Left kidney (tissue), 2 donors: Measurements from ENCODE around the gene GANAB. TPM values are rescaled to one million over a fixed set of nuclear protein-coding genes. Genes with fewer than 3 reads are reported as not detected.
A peak's percentile ranks its signal among the peaks of the same experiment; 100 is the strongest.
"Not testable (repeated sequence)": the region's sequence is repeated elsewhere in the genome, so short reads cannot be mapped to it uniquely, and the experiment has no call there.

Source experiments
- DNase-seq: peaks from one replicate; pipeline ENCODE4 v3.0.0-alpha.2; 2013
- polyA plus RNA-seq: library from polyadenylated mRNA; unstranded; fragments of 120-200 nt; gene quantifications from one replicate; pipeline ENCODE4 v1.2.1, GENCODE V29; 2013; ENCODE audit not compliant: insufficient read length

GANAB gene
- polyA plus RNA-seq, 1 donor = 395 TPM

DNA sequence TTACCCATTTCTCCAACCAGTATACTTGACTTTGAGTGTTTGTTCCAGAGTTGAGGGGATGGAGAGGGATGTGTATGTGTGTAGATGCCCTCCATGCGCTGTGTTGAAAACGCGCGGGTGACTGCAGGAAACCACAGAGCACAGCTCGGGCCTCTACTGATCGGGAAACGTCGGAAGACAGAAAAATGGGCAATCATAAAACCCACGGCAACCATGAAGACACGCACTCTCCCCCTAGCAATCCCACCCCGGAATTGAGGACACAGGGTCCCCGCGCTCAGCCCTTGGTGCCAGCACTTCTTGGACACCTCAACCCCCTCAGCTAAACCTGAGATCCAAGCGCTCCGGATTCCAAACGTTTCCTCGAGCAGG, 24.8 kb upstream of the GANAB start:
- DNase-seq = no peak

DNA sequence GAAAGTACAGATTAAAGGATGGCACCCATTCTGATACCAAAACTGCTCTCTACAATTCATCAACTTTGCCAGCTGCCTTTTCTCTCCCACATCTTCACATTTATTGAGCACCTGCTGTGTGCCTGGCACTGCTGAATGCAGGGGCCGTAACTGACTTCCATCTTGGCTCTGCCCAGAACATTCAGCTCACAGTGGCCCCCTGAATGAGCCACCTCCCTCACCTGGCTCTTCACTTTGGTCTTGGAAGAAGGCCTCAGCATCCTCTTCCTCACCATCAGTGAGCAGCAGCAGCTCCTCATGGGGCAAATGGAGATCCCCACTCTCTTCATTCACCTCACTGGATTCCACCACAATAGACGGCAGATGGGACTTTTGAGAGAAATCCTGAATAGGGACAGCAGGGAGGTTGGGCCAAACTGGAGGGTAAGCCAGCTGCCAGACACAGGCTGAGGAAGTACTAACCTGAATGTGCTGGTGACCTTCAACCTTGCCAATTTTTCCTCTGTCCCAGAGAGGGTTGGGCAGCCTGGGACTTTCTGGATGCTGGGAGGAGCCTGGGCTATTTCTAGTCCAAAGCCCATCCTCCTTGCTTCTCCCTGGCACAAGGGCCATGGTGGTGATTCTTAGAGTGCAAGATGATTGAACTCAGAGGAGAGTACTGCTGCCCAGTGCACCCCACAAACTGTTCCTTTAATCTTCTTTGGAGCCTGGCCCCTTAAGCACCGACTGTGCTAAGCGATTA, 23.2 kb upstream of the GANAB start:
- no peak for DNase-seq

- no peak for DNase-seq
Measured at GRCh38 chr11:62667460-62667859, 21.0 kb upstream of the GANAB start.

DNA sequence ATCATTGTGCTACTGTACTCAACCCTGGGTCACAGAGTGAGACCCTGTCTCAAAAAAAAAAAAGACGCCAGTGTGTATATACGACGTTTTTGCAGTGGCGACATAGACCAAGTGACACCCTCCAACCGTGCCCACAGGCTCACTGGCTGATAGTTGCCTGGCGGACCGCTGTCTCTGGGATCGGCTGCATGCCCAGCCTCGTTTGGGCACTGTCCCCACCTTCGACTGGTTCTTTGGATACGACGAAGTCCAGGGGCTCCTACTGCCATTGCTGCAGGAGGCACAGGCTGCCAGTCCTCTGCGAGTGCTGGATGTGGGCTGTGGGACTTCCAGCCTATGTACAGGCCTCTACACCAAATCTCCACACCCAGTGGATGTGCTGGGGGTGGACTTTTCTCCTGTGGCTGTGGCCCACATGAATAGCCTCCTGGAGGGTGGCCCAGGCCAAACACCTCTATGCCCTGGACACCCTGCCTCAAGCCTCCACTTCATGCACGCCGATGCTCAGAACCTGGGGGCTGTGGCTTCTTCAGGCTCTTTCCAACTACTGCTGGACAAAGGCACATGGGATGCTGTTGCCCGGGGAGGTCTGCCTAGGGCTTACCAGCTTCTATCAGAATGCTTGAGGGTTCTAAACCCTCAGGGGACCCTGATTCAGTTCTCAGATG, 20.0 kb upstream of the GANAB start:
- DNase-seq = no peak

DNA sequence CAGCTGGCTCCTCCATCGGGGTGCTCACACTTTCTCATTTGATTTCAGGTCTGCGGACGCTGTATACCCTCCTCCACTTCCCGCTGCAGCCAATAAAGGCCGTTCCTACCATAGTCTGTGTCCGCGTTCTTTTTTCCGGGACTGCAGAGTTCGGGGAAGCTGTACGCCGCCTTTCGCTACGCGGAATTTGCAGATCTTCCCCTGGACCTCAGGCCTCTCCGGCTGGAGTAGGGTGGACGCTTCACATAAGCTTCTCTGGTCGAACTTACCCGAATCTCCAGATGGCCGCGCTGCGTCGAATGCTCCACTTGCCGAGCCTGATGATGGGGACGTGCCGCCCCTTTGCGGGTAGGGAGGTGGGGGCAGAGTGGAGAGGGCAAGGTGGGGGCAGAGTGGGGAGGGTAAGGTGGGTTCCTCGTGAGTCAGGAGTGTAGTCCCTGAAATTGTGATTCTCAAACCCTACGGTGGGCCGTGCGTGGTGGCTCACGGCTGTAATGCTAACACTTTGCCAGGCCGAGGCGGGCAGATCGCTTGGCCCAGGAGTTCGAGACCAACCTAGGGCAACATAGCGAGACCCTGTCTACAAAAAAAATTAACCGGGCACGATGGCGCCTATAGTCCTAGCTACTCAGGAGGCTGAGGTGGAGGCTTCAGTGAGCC, 19.3 kb upstream of the GANAB start:
- DNase-seq = no peak

DNA sequence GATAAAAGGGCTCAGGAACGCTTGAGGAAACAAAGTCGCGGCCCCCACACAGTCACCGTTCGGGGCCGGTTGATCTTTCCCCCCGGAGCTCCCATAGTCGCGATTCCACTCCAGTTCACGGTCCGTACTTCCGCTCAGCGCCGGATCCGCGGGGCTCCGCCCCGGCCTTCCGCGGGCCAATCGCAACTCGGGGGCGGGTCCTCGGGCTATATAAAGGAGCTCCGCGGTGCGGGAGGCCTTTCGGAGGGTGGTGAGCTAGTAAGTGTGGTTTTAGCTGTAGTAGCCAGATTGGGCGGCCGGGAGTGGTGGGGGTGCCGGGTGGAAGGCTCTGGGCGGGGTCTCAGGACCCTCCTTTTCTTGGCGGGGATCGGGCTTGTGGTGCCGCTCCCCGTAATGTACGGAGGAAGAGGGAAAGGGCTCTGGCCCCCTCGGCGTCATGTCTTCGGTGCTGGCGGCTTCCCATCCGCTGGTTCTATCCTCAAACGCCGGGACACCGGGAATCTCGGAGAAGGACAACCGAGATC, 18.7 kb upstream of the GANAB start, which contains the start of the genes C11orf98 and CSKMT:
Gene C11orf98, minus strand, starts transcription at position 136 of the 524 bp plus-strand sequence. Its CDS starts 41 bp downstream, at position 95.
Gene CSKMT, plus strand, starts transcription at position 238 of the 524 bp plus-strand sequence. CDS start 568 bp downstream, outside the sequence.
- DNase-seq = peak; percentile 94

- no peak for DNase-seq
Measured at GRCh38 chr11:62664405-62665074, 18.1 kb upstream of the GANAB start.

DNA sequence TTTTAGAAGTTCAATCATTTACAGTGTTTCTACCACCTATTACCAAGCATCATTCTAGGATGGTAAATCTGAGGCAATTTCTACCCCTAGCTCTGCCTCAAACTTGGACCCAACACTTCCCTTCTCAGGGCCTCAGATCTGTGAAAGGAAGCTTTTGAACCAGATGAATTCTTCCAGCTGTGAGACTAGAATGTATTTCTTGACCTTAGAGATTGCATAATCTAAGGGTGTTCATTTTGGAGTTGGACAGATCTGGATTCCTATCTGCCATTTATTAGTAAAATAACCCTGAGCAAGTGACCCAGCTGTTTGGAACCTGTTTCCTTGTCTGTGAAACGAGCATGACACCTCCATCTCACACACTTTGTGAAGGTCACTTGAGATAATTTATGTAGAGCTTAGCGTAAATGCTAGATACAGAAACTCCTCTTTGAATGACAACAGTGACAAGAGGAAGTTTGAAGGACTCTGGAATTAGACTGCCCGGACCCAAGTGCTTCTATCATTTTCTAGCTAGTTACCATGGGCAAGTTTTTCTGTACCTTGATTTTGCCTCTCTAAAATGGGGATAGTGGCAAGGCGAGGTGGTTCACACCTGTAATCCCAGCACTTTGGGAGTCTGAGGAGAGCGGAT, 10.5 kb upstream of the GANAB start:
- DNase-seq = no peak

DNA sequence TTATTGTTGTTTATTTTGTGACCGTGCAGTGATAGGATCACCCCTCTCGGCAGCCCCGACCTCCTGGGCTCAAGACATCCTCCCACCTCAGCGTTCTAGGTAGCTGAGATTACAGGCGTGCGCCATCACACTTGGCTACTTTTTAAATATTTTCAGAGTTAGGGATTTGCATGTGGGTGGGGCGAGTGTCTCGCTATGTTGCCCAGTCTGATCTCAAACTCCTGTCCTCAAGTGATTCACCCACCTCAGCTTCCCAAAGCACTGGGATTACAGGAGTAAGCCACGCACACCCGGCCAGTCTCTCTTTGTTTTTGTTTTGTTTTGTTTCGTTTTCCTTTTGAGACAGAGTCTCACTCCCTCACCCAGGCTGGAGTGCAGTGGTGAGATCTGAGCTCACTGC, 7.9 kb upstream of the GANAB start:
- DNase-seq = no peak

GRCh38 chr11:62652161-62653006, 6.0 kb upstream of the GANAB start:
- no peak for DNase-seq

- not testable (repeated sequence) for DNase-seq
Measured at GRCh38 chr11:62650283-62650682, 3.9 kb upstream of the GANAB start.

GRCh38 chr11:62649486-62649885, 3.1 kb upstream of the GANAB start:
- no peak for DNase-seq

GRCh38 chr11:62648967-62649364, 2.6 kb upstream of the GANAB start:
- no peak for DNase-seq

GRCh38 chr11:62648185-62648966, 2.0 kb upstream of the GANAB start:
- no peak for DNase-seq

GRCh38 chr11:62647609-62648005, 1.2 kb upstream of the GANAB start:
- DNase-seq = no peak

- no peak for DNase-seq
Measured at GRCh38 chr11:62646825-62647608, 604 bp upstream of the GANAB start.

- no peak for DNase-seq
Measured at GRCh38 chr11:62645671-62645945, 805 bp downstream of the GANAB start.

DNA sequence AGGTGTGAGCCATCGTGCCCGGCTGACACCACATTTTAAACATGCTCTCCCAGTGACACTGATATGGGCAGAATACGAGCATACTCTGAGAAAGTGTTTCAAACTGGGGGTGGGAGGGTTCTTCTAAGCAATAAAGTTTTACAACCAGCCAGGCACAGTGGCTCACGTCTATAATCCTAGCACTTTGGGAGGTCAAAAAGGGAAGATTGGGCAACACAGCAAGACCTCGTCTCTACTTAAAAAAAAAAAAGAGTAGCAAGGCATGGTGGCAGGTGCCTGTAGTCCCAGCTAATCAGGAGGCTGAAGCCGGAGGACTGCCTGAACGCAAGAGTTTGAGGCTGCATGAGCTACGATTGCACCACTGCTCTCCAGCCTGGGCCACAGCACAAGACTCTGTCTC, 2.2 kb downstream of the GANAB start:
- DNase-seq = no peak

DNA sequence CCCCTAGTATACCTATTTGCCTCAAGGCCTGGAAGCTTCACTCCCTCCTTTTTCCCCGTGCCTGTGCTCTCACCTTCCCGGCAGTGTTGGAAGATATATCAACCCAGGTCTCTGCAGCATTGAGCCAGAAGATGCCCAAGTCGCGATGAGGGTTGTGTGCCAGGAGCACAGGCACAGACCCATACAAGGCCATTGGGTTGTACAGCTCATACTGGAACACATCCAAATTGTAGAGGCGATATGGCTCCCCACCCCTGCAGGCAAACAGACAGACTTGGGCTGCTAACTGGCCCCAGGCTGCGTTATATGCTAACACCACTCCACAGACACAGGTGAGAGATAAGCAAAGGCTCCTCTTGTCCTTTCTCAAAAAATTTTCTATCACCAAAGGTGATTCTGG, 13.9 kb downstream of the GANAB start:
- no peak for DNase-seq
